PC-3 (cell line): Measurements from ENCODE around the gene GTPBP6.

Experiments
- EZH2 ChIP-seq: fragments of 300-600 bp; sonication (generic); IDR thresholded peaks from one replicate; pipeline ENCODE4 v1.6.1; 2017; ENCODE audit warnings: antibody characterized with exemption, mild to moderate bottlenecking, low read length; ENCODE audit not compliant: unreplicated experiment
- EZH2phosphoT487 ChIP-seq: fragments of 300-600 bp; sonication (generic); IDR thresholded peaks from 2 replicates; pipeline ENCODE4 v1.6.1; 2018; ENCODE audit warnings: mild to moderate bottlenecking, antibody characterized with exemption, low read length, borderline replicate concordance
- TF ChIP-seq, protein P1 (sequence below): fragments of 300-600 bp; sonication (generic); conservative IDR thresholded peaks from 2 replicates; pipeline ENCODE4 v1.5.1; 2017; ENCODE audit warnings: antibody characterized with exemption, low read depth, mild to moderate bottlenecking, low read length

GRCh38 chrX:261167-261918, 57.3 kb downstream of the GTPBP6 start:
- TF ChIP-seq, protein P1, sequence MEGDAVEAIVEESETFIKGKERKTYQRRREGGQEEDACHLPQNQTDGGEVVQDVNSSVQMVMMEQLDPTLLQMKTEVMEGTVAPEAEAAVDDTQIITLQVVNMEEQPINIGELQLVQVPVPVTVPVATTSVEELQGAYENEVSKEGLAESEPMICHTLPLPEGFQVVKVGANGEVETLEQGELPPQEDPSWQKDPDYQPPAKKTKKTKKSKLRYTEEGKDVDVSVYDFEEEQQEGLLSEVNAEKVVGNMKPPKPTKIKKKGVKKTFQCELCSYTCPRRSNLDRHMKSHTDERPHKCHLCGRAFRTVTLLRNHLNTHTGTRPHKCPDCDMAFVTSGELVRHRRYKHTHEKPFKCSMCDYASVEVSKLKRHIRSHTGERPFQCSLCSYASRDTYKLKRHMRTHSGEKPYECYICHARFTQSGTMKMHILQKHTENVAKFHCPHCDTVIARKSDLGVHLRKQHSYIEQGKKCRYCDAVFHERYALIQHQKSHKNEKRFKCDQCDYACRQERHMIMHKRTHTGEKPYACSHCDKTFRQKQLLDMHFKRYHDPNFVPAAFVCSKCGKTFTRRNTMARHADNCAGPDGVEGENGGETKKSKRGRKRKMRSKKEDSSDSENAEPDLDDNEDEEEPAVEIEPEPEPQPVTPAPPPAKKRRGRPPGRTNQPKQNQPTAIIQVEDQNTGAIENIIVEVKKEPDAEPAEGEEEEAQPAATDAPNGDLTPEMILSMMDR, result no peak
- TF ChIP-seq EZH2phosphoT487 (no peak), EZH2 (no peak)
